HG02610 (cell line): ENCODE results near the gene CLN5.

ENCODE experiments used
- ATAC-seq: cut with Tn5 transposase; IDR thresholded peaks from one replicate; pipeline ENCODE4 v1.9.1; 2021; ENCODE audit warnings: mild to moderate bottlenecking, moderate library complexity; ENCODE audit not compliant: unreplicated experiment

Gene CLN5

DNA sequence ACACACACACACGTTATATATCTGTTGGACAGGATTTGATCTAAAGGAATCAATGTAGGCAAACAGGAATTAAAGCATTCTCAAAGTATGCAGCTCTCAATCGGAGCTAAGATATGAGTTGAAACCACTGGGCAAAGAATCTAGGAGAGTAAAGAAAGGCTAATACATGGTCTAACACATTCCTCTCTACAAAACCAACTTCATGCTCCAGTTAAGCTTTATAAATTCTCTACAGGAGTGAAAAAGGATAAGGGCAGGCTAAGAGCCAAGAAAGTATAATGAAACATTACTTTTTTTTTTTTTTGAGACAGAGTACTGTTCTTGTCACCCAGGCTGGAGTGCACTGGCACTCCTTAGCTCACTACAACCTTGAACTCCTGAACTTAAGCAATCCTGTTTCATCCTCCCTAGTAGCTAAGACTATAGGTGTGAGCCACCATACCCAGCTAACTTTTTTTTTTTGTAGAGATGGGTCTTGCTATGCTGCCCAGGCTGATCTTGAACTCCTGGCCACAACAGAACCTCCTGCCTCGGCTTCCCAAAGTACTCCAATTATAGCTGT is 24.5 kb downstream of the CLN5 start:
- no peak for ATAC-seq

DNA sequence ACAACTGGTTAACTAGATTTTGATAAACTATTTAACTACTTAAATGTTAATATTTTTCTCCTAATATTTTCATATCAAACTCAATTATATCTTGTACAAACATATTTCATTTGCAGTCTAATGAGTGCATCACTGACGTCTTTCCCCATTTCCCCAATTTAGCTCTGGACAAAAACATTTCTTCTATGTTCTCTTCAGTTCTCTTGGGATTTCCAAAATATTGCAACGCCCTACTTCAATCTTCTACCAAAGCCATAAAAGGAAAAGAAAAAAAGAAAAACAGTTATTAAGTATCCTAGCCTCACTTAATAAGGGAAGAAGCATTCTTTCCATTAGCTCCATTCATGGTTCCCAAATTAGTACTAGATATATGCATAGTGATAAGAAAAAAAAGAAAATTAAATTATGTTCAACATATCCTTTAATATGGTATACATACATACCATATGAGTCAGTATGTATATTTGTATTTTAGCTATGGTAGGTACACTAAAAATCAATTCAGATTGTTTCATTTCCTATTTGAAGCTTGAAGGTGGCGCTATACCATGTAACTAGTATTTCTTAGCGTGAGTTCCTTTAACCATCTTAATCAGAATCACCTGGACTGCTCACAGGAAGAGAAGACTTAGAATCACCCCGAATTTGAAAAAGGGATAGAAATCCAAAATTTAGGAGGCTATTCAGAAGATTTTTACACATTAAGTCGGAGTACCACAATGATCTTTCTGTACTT is 25.2 kb downstream of the CLN5 start:
- no peak for ATAC-seq

DNA sequence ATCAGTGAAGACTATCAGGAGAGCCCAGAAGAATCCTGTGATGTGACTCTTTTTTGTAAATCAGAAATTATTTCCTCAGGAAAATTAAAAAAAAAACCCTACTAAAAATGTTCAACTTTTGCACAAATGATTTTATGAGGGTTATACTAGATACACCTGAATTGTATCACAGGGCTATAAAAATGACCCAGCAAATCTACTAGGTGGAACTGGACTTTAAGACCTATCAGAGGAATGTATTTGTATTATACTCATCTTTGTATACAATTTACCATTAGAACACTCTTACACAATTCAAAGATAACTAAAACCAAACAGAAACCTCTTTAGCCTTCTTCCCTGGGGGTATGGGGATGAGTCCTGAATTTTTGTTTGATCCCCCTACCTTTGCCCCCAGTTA is 27.9 kb downstream of the CLN5 start:
- ATAC-seq: no peak

DNA sequence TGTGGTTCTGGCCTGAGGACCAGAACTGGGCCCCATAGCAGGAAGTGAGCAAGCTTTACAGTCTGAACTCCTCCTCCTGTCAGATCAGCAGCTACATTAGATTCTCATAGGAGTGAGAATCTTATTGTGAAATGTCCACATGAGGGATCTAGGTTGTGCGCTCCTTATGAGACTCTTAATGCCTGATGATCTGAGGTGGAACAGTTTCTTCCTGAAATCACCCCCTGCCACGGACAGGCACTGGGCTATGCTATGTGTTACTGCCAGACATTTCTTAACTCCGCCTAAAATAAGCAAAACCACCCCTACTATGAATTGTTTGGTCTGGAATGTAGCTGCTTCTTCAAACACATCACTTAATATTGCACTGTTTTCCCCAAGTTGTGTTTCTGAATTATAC is 30.5 kb downstream of the CLN5 start:
- ATAC-seq: no peak

DNA sequence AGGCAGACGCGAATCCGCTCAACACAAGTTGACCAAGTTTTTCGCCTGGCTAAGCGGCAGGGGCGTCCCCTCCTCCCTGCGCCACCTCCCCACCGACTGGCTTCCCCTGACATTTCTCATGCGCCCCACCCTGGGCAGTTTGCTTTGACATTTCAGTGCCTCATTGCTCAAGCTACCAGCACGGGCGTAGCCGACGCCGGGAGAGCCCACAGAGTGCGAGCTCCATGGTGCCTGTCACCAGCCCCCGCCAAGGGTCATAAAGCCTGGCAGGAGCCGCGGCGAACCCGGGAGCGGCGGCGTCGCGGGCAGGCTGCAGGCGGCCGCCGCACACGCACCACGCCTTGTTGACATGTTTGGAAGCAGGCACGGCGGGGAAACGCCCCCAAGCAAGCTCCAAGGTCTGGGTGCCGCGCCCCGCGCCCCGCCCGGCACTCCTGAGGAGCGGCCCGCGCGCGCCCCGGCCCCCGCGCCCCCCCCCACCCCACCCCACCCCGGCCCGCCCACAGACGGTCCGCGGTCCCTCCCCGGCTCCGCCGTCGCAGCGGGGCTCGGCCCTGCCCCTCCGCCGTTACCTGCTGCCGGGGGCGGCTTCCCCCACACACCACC is 34.5 kb downstream of the CLN5 start:
- peak; percentile 51 for ATAC-seq

DNA sequence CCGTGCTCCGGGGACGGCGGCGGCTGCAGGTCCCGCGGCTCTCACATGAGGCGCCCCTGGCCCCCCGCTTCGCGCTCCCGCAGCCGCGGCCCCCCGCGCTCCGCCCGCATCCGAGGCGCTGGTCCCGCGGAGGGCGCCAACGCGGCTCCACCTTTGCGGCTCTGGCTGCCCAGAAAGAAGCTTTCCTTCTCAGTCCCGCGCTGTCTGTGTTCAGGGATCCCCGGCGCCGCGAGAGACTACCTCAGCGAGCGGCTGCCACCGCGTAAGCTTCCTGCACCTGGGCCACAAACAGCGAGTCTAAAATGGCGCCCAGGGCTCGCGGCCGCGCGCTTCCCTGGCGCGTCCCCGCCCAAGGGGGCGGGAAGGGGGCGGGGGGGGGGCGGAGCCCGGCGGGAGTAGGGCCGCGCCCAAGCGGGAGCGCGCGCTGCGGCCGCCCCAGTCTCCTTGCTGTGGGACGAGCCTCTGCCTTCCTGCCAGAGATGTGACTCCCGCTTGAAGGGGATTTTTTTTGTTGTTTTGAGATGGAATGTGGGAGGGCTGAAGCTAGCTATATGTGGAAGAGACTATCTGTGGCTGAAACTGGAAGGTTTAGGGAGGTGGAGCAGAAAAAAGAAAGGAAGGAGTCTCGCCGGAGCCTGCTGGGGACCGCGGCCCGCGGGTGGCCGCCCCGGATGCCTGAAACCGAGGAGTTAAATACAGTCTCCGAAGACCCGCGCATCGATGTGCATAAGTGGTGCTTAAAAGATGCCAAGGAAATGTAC is 35.2 kb downstream of the CLN5 start, which contains the start of gene FBXL3:
Gene FBXL3, minus strand, starts transcription at position 299 of the 761 bp plus-strand sequence. CDS start 5,299 bp downstream, outside the sequence.
- ATAC-seq: peak; percentile 69

DNA sequence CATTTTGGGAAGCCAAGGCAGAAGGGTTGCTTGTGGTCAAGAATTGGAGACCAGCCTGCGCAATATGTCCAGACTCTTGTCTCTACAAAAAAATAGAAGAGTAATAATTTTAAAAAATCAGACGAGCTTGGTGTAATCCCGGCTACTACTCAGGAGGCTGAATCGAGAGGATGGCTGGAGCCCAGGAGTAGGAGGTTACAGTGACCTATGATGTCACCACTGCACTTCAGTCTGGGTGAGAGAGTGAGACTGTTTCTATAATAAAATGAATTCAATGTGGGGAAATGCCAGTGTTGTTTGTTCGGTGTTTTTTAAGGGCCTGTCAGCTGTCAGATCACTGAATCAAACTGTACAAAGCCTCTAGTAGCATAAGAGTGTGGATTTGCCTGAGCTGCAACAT is 36.3 kb downstream of the CLN5 start:
- ATAC-seq: no peak

DNA sequence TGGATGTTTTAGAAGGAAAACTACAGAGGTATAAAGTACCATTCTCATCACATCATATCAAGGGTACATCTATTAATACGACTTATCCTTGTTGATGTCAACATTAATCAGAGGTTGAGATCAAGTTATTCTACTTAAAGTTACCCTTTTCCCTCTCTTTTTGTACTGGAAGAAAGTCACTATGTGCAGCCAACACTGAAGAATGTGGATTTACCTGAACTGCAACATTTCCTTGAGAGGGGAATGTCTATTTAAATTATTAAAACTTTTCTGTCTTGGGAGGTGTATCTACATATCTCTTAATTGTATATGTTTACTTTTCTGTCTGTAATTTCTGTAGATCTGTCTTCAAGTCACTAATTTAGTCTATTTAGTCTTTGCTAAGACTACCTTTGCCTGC is 37.6 kb downstream of the CLN5 start:
- no peak for ATAC-seq

DNA sequence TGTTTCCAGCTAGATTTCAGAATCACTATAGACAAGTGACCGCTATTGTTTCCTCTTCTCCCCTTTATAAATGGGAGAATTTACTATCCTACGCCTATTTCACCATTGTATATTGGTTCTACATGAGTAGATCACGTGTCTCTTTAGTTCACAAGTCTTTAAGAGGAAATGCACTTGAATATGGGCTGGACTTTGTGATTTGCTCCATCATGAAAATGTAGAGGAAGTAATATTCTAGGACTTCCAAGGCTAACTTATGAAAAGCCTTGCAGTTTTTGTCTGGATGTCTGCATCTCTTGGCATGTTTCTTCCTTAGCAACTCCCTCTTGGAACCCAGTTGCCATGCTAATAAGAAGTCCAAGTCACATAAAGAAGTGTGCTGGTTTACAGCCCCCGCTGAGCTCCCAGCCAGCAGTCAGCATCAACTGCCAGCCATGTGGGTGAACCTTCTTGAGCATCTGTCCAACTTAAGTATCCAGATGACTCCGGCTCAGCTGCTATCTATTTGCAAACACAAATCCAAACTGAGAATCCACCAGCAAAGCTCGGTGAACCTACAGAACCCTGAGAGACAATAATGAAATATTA is 39.9 kb downstream of the CLN5 start:
- no peak for ATAC-seq

DNA sequence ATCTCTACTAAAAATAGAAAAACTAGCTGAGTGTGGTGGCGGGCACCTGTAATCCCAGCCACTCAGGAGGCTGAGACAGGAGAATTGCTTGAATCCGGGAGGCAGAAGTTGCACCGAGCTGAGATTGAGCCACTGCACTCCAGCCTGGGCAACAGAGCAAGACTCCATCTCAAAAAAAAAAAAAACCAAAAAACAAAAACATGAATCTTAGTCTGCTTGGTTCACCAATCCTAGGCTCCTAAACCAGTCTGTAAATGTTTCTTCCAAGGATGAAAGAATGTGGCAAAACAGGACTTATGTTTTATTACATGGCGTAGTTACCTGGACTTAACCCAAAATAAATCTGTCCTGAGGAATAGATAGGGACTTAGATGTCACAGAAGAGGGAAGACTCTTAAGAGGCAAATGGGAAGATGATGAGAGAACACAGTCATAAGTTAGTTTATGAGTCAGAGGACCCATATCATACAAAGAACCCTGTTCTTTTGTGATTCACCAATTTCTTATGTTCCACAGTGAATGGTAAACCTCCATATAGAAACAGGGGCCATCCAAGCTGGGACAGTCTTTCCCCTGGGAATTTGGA is 41.9 kb downstream of the CLN5 start:
- no peak for ATAC-seq

DNA sequence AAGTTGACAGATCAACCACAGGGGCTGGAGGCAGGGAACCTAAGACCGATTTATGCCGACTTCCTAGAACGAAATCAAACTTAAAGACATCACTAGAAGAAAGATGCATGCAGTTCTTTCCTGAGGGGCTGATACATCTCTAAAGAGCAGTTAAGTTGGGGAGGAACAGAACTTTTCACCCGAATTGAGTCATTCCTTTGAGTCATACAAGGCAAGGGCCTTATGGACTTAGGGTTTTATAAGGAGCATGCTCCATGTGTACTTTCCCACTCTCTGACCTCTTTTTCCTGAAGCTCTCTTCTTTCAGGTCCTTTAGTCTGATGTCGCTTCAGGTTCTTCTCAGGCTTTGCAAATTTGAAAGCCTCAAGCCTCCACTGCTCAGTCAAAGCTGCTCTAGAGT is 43.0 kb downstream of the CLN5 start:
- ATAC-seq: no peak

DNA sequence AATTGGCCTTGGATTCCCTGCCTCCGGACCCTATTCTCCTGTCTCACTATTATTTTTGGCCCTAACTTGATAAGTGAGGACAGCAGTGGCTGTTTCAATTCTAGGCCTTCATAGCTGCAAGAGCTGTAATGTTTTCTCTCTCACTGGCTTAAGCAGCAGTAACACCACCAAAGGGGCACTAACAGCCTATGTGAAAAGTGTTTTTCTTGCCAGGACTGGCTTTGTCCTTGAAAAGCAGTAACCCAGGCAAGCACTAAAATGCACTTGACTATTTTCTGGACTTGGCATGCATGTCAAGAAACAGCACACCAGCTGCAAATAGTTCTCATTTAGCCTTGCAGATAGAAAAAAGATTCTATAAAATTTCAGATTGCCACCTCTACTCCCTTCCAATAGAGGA is 44.4 kb downstream of the CLN5 start:
- no peak for ATAC-seq

DNA sequence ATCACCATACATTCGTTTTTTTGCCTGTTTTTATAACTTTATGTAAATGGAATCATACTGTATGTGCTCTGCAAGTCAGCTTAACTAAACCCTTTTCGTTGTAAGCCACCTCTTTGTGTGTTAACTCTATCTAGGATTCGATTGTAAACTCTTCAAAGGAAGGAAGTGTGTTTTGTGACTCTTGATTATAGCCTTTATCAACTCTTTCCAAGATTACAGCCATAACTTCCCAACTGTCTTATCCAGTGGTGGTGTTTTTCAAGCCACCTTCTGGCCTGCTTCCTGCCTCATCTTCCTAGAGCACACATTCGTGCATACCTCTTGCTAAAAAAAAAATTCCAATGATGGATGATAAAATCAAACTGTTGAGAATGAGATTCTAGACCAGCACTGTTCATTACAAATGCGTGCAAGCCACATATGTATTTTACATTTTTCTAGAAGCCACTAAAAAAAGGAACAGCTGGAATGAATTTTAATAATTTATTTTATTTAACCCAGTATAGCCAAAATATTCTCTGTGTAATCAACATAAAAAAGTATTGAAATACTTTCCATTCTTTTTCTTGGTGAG is 47.1 kb downstream of the CLN5 start:
- no peak for ATAC-seq

DNA sequence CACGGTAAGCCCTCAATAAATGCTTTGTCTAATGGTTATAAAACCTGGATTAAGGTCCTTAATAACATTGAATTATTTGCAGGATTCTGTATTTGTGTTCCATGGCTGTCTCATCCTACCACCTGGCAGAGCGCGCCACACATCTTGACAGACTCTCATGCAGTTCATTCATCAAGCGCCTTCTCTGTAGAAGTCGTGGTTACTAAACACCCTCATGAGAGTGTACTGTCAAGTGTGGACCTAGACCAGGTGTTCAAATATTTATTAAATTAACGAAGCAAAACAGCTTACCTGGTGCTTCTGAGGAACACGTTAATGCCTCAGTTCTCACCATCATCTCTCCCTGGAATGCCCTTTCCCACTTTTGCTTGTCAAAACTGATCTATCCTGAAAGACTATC is 48.2 kb downstream of the CLN5 start:
- ATAC-seq: no peak

DNA sequence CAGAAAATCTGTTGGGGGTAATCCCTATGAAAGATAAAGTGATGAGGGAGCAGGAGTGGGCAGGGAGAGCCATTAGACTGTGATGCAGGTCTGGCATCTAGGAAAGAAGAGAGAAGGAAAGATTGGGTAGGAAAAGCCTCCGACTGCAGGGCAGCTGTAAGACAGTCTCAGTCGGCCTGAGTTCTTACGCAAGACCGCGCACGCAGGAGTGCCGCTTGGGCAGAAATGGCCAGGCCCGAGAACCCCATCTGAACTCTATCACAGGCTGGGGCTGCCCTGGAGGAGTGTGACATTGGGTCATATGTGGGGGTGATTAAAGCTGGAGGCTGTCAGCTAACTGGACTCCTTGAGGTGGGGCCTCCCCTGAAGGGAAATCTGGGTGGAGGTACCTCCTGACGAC is 49.0 kb downstream of the CLN5 start:
- ATAC-seq: no peak

DNA sequence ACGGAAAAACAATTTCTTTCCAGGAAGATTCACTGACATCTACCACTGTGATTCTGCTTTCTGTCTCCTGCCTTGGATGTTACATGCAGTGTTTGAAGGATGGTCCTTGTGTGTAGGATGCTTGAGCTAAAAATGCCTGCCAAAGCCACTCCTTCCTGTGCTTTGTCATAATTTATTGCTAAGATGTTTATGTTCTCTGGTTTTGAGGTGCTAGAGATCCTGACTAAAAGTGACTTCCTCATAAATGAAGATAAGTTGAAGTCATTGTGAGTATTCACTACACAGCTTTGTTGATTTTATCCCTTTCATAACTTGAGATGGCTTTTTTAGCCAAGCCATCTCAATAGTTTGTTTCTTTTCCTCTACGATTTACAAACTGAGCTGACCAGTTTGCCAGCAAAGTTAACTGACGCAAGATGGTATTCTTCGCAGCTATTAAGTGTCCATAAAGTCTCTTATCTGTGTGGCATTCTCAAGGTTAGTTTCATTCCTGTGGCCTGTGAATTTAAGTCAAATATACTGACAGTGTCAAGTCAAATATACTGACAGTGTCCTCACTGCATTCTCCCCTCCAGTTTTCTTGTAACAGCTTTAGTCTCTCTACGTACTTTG is 50.8 kb downstream of the CLN5 start:
- ATAC-seq: no peak

DNA sequence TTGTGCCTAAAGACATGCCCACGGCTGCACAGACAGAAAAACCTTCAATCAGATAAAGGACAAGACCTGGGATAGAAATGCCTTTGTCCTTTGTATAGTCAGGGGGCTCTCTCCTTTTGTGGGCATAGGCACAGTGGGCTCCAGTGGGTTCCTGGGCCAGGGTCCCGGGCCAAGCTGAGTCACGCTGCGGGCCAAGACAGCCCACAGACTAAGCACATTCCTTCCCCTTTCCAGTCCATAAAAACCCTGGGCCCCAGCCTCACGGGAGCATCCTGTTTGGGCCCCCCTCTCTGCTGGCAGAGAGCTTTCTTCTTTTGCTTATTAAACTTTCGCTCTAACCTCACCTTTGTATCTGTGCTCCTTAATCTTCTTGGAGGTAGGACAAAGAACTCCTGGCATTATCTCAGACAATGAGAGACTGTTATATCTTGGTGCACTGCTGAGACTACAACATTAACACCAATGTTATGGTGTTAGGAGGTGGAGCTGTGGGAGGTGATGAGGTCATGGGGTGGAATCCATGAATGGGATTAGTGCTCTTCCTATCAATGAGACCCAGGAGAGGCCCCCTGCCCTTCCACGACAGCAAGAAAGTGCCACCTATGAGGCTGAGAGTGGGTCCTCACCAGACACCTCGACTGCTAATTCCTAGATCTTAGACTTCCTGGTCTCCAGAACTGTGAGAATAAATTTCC is 55.9 kb downstream of the CLN5 start:
- ATAC-seq: no peak

DNA sequence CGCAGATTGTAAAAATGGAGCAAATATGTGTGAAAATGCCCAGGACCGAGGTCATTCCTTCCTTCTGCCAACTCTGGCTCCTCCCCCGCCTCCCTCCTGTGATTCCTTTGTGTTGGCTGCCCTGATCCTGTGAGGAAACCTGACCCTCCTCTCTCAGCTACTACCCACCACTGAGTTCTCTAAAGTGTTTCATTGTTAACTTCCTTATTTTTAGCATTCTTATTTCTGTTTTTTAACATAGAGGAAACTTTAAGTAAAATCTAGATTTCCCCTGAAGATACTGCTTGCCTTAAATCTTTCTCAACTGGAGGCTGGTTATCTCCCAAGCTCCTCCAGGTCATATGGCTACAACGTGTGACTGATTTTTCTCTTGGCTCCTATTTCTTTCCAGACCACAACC is 56.8 kb downstream of the CLN5 start:
- ATAC-seq: no peak

DNA sequence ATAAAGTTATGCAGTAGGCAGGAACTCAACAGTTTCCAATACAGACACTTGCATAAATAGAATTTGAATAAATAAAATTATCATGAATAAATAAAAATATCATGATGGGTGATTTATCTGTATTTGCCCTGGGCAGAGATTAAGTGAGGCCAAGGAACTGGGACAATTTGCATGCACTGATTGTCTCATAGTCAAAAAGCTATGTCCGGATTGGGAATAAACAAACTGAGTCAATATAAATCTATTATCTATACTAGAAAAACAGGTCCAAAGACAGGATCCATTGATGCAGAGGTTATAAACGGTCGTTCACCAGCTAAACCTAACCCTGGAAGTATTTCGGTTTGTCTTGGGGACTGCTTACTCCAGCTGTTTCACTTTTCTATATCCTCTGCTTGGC is 61.3 kb downstream of the CLN5 start:
- no peak for ATAC-seq
